GM12878 (cell line): ENCODE measurements around the gene SLC25A29. TPM values are rescaled to one million over a fixed set of nuclear protein-coding genes. Genes with fewer than 3 reads are reported as not detected.
A peak's percentile ranks its signal among the peaks of the same experiment; 100 is the strongest.

Source experiments
- ATAC-seq: fragments of 200-7000 bp; cut with Tn5 transposase; 3 replicates; pipeline ENCODE4 v1.9.1; 2020; ENCODE audit warnings: mild to moderate bottlenecking, moderate library complexity
- BruUV-seq: library from RNA; stranded (reverse); fragments of 400-500 nt; replicated peaks from 2 replicates; lab custom pipeline; 2021; lab: Mats Ljungman, UMichigan
- CTCF ChIA-PET: fragments of 300-600 bp; sonication (Branson Sonifier 250); formaldehyde crosslinking; extraction: SDS; loops from one replicate; lab custom pipeline; 2021; ENCODE audit warnings: inconsistent platforms; lab: Yijun Ruan, JAX
- POLR2A ChIA-PET: fragments of 350-600 bp; formaldehyde crosslinking; extraction: SDS; loops from one replicate; lab custom pipeline; 2021; ENCODE audit warnings: inconsistent platforms; lab: Charles Lee
- RAD21 ChIA-PET: fragments of 300-600 bp; sonication (Branson Sonifier 250); formaldehyde crosslinking; loops from one replicate; lab custom pipeline; 2023; ENCODE audit warnings: antibody characterized with exemption; ENCODE audit not compliant: unreplicated experiment; lab: Charles Lee
- SMC1A ChIA-PET: fragments of 300-600 bp; sonication (Branson Sonifier 250); formaldehyde crosslinking; loops from one replicate; lab custom pipeline; 2023; ENCODE audit not compliant: unreplicated experiment, uncharacterized antibody; lab: Charles Lee
- DNase-seq: peaks from one replicate; pipeline ENCODE4 v3.0.0-alpha.2; 2011; ENCODE audit warnings: low read depth, low spot score
- FAIRE-seq: peaks from 3 replicates; lab custom pipeline; 2011; peaks lifted over from hg19 to GRCh38; lab: Jason Lieb, UNC
- H2AFZ ChIP-seq: 2 replicates; pipeline ENCODE4 v1.6.0; 2011; ENCODE audit warnings: low read depth, low read length, control low read depth; ENCODE audit not compliant: control insufficient read depth
- H3K27ac ChIP-seq: 2 replicates; pipeline ENCODE4 v1.5.1; 2011; ENCODE audit warnings: control low read depth; ENCODE audit not compliant: control insufficient read depth, insufficient read depth
- H3K27me3 ChIP-seq, 2 experiments: replicated peaks in 1 of 2; 2 replicates each; pipeline versions ENCODE4 v1.6.0 to v1.6.1; 2011; ENCODE audit warnings: low read length in 1 of 2; ENCODE audit not compliant: control insufficient read depth in 2 of 2, insufficient read depth in 2 of 2
- H3K36me3 ChIP-seq, 2 experiments: 2 replicates each; pipeline ENCODE4 v1.5.1; 2011; ENCODE audit warnings: low read length in 1 of 2; ENCODE audit not compliant: control insufficient read depth in 2 of 2, insufficient read depth in 2 of 2
- H3K4me1 ChIP-seq: 2 replicates; pipeline ENCODE4 v1.6.1; 2011; ENCODE audit warnings: mild to moderate bottlenecking, low read length, moderate library complexity, mixed read lengths; ENCODE audit not compliant: control insufficient read depth, insufficient read depth
- H3K4me2 ChIP-seq: 2 replicates; pipeline ENCODE4 v1.6.0; 2011; ENCODE audit warnings: control low read depth; ENCODE audit not compliant: control insufficient read depth, insufficient read depth
- H3K4me3 ChIP-seq: fragments of 200-600 bp; sonication (generic); 2 replicates; pipeline ENCODE4 v1.5.1; 2016
- H3K79me2 ChIP-seq: 2 replicates; pipeline ENCODE4 v1.6.0; 2011; ENCODE audit warnings: low read length; ENCODE audit not compliant: control insufficient read depth, insufficient read depth
- H3K9ac ChIP-seq: 2 replicates; pipeline ENCODE4 v1.8.0; 2011; ENCODE audit warnings: low read length, control low read depth, mixed read lengths; ENCODE audit not compliant: control insufficient read depth, insufficient read depth
- H3K9me3 ChIP-seq: replicated peaks from 3 replicates; pipeline ENCODE4 v1.5.1; 2011; ENCODE audit warnings: mild to moderate bottlenecking, low read length; ENCODE audit not compliant: control insufficient read depth, insufficient read depth
- H4K20me1 ChIP-seq: 2 replicates; pipeline ENCODE4 v1.6.0; 2011; ENCODE audit not compliant: control insufficient read depth, insufficient read depth
- CBFB ChIP-seq: IDR thresholded peaks from 2 replicates; pipeline ENCODE4 v1.6.1; 2016; ENCODE audit warnings: antibody characterized with exemption, low read depth
- EED ChIP-seq: sonication (generic); IDR thresholded peaks from 2 replicates; pipeline ENCODE4 v1.6.1; 2016; ENCODE audit warnings: antibody characterized with exemption, low read depth
- GATAD2B ChIP-seq: fragments of 450-650 bp; conservative IDR thresholded peaks from 2 replicates; pipeline ENCODE4 v1.6.1; 2017; ENCODE audit warnings: low read depth, mild to moderate bottlenecking, moderate library complexity
- JUNB ChIP-seq: IDR thresholded peaks from 2 replicates; pipeline ENCODE4 v1.6.1; 2016; ENCODE audit warnings: antibody characterized with exemption, mild to moderate bottlenecking
- MEF2A ChIP-seq: IDR thresholded peaks from 2 replicates; pipeline ENCODE4 v1.6.1; 2011; ENCODE audit warnings: low read depth, mild to moderate bottlenecking, low read length, moderate library complexity; ENCODE audit not compliant: insufficient read depth
- NR2F1 ChIP-seq: fragments of 450-650 bp; conservative IDR thresholded peaks from 2 replicates; pipeline ENCODE4 v1.6.1; 2017; ENCODE audit warnings: mild to moderate bottlenecking
- NRF1 ChIP-seq: conservative IDR thresholded peaks from 2 replicates; pipeline ENCODE4 v1.6.1; 2011; ENCODE audit warnings: mild to moderate bottlenecking, low read depth, low read length, improper control_type of control experiment
- PAX8 ChIP-seq: fragments of 450-650 bp; IDR thresholded peaks from 2 replicates; pipeline ENCODE4 v1.6.1; 2017; ENCODE audit warnings: mild to moderate bottlenecking, moderate library complexity
- SIX5 ChIP-seq: IDR thresholded peaks from 2 replicates; pipeline ENCODE4 v1.6.1; 2011; ENCODE audit warnings: mild to moderate bottlenecking, low read depth, low read length, moderate library complexity; ENCODE audit not compliant: severe bottlenecking
- SP1 ChIP-seq: IDR thresholded peaks from one replicate; pipeline ENCODE4 v1.6.1; 2011; ENCODE audit warnings: low read depth, low read length
- TCF12 ChIP-seq: IDR thresholded peaks from 2 replicates; pipeline ENCODE4 v1.6.1; 2011; ENCODE audit warnings: low read depth, mild to moderate bottlenecking, low read length
- TCF3 ChIP-seq: IDR thresholded peaks from 2 replicates; pipeline ENCODE4 v1.6.1; 2012; ENCODE audit warnings: low read depth, mild to moderate bottlenecking, low read length, borderline replicate concordance; ENCODE audit not compliant: insufficient read depth
- WGBS: methylation state at CpG from one replicate; pipeline ENCODE4 v1.1.6; 2016; ENCODE audit warnings: low lambda C conversion rate; ENCODE audit not compliant: insufficient replicate concordance, insufficient coverage; ENCODE audit errors: missing lambda C conversion rate; 5-methylcytosine and 5-hydroxymethylcytosine counted together
- in situ Hi-C: fragments of 300-500 bp; cut with MboI; formaldehyde crosslinking; loops from 9 replicates; pipeline ENCODE4 v1.14.3; 2018; ENCODE audit warnings: mixed read lengths
- intact Hi-C: fragments of 100-400 bp; cut with micrococcal nuclease; formaldehyde crosslinking; loops from one replicate; pipeline ENCODE4 v1.14.2; 2022; ENCODE audit not compliant: unreplicated experiment
- polyA plus RNA-seq, 11 experiments: library from polyadenylated mRNA; depleted of rRNA in 4 of 11; unstranded in 6 of 11; stranded (reverse) in 5 of 11; fragments of >200 nt; fragmentation: Nextera tagmentation in 4 of 11; fragmentation: Illumina TruSeq in 1 of 11; extraction: Ambion mirVana in 4 of 11; extraction: Trizol in 1 of 11; gene quantifications; 1 replicate in 1 of 11; 2 replicates in 10 of 11; pipeline versions ENCODE4 v1.2.1 to v1.2.3, GENCODE V29; 2011 to 2016; ENCODE audit warnings: inconsistent platforms in 2 of 11, missing spikeins in 2 of 11, low read depth in 1 of 11
- total RNA-seq, 4 experiments: library from RNA; depleted of rRNA in 3 of 4; stranded (reverse); fragments of >200 nt in 3 of 4; fragmentation: Illumina TruSeq in 1 of 4; extraction: Trizol in 1 of 4; gene quantifications; 2 replicates each; pipeline versions ENCODE4 v1.2.1 to v1.2.3, GENCODE V29; 2013 to 2021
- TF ChIP-seq, protein P1 (sequence below): fragments of 450-650 bp; IDR thresholded peaks from 2 replicates; pipeline ENCODE4 v1.6.1; 2016; ENCODE audit warnings: mild to moderate bottlenecking
- TF ChIP-seq, protein P2 (sequence below): fragments of 450-650 bp; conservative IDR thresholded peaks from 2 replicates; pipeline ENCODE4 v1.6.1; 2017; ENCODE audit warnings: mild to moderate bottlenecking, moderate library complexity
- TF ChIP-seq, protein P3 (sequence below): fragments of 450-650 bp; IDR thresholded peaks from 2 replicates; pipeline ENCODE4 v1.6.1; 2017; ENCODE audit warnings: mild to moderate bottlenecking, moderate library complexity
- TF ChIP-seq, protein P4 (sequence below): fragments of 450-650 bp; IDR thresholded peaks from 2 replicates; pipeline ENCODE4 v1.6.1; 2014; ENCODE audit warnings: mild to moderate bottlenecking

SLC25A29 gene
- total and polyA plus RNA-seq, 10 of the 15 experiments (the other 5 are each of a cell fraction or from before 2014, with no cell fraction given), result 0.42 to 13.3 (median 4.0) TPM; not detected in 1

DNA sequence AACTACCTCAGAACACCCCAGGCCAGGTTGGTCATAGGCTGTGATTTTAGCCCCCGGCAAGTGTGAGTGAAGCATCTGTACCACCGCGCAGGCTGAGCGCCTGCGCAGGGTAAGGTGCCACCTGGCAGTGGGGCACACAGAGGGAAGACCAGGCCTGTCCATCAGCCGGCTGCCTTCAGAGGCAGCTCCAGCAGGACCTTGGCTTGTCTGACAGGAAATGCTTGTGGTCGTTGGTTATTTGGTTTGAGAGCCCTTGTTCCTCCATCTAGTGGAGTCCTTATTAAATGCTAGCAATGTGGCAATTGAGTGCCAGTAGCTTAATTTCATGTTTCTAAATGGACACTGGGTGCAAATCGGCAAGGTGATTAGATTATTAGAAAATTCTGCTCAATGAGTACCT lies 27.5 kb downstream of the SLC25A29 start (continued):
- TF ChIP-seq, protein P1, sequence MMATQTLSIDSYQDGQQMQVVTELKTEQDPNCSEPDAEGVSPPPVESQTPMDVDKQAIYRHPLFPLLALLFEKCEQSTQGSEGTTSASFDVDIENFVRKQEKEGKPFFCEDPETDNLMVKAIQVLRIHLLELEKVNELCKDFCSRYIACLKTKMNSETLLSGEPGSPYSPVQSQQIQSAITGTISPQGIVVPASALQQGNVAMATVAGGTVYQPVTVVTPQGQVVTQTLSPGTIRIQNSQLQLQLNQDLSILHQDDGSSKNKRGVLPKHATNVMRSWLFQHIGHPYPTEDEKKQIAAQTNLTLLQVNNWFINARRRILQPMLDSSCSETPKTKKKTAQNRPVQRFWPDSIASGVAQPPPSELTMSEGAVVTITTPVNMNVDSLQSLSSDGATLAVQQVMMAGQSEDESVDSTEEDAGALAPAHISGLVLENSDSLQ, result peak; percentile 44; the same call in 1 of the 2 replicates
- TF ChIP-seq, protein P2, sequence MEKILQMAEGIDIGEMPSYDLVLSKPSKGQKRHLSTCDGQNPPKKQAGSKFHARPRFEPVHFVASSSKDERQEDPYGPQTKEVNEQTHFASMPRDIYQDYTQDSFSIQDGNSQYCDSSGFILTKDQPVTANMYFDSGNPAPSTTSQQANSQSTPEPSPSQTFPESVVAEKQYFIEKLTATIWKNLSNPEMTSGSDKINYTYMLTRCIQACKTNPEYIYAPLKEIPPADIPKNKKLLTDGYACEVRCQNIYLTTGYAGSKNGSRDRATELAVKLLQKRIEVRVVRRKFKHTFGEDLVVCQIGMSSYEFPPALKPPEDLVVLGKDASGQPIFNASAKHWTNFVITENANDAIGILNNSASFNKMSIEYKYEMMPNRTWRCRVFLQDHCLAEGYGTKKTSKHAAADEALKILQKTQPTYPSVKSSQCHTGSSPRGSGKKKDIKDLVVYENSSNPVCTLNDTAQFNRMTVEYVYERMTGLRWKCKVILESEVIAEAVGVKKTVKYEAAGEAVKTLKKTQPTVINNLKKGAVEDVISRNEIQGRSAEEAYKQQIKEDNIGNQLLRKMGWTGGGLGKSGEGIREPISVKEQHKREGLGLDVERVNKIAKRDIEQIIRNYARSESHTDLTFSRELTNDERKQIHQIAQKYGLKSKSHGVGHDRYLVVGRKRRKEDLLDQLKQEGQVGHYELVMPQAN, result no peak
- TF ChIP-seq, all 136 proteins: peak for 4

DNA sequence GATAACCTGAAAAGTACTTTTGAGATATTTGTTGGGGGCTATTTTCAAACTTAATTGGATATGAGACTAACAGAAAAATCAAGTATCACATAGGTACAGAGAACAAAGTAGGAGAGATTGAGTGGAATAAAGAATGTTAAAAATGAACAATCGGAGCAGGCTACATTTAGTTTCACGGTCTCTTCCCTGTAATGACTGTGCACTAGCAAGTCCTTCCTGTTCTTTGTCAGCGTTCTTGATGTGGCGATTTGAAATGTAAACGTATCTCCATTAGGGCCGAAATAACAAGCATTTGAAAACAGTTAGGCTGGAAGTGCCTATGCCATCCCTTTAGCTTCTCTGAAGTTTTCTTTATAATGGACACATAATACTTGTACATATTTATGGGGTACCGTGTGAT lies 31.0 kb downstream of the SLC25A29 start:
- no peaks in the 10 kb centered on the region for H4K20me1 ChIP-seq
- in situ Hi-C loops (no loop called here), intact Hi-C loops (no loop called here)
- no peak overlapping the region for H3K4me3 ChIP-seq
- no peak overlapping the region for H3K4me2 ChIP-seq
- DNase-seq (no peak), ATAC-seq (no peak), FAIRE-seq (no peak)
- H3K27ac ChIP-seq, result no peak overlapping the region
- SMC1A ChIA-PET, result no interaction called here
- no TSS peak for BruUV-seq
- RAD21 ChIA-PET, result no interaction called here
- 3% methylated on average over 7 of the region's 7 CpGs for WGBS
- no peak overlapping the region for H3K9ac ChIP-seq
- H2AFZ ChIP-seq, result no peak overlapping the region
- peaks cover 49% of the 10 kb centered on the region for H3K79me2 ChIP-seq
- CTCF ChIA-PET, result interaction anchor here (1.6 to 2.1 kb wide), 2 partner anchors 10 to 34 kb away, joined by 4 to 13 read pairs; no protein-coding TSS in a partner anchor
- no peaks in the 10 kb centered on the region for H3K9me3 ChIP-seq
- no peaks in the 10 kb centered on the region for H3K27me3 ChIP-seq
- H3K4me1 ChIP-seq, result 0 out of 2 replicates have a peak, but pooled peaks cover 5% of the 10 kb centered on the region
- POLR2A ChIA-PET, result no interaction called here
- peaks cover 14 to 28% of the 10 kb centered on the region in 2 experiments for H3K36me3 ChIP-seq
- no peak for TF ChIP-seq PAX8
- no peak for TF ChIP-seq EED
- TF ChIP-seq CBFB, result no peak
- no peak for TF ChIP-seq GATAD2B
- no peak for TF ChIP-seq MEF2A
- TF ChIP-seq, protein P3, sequence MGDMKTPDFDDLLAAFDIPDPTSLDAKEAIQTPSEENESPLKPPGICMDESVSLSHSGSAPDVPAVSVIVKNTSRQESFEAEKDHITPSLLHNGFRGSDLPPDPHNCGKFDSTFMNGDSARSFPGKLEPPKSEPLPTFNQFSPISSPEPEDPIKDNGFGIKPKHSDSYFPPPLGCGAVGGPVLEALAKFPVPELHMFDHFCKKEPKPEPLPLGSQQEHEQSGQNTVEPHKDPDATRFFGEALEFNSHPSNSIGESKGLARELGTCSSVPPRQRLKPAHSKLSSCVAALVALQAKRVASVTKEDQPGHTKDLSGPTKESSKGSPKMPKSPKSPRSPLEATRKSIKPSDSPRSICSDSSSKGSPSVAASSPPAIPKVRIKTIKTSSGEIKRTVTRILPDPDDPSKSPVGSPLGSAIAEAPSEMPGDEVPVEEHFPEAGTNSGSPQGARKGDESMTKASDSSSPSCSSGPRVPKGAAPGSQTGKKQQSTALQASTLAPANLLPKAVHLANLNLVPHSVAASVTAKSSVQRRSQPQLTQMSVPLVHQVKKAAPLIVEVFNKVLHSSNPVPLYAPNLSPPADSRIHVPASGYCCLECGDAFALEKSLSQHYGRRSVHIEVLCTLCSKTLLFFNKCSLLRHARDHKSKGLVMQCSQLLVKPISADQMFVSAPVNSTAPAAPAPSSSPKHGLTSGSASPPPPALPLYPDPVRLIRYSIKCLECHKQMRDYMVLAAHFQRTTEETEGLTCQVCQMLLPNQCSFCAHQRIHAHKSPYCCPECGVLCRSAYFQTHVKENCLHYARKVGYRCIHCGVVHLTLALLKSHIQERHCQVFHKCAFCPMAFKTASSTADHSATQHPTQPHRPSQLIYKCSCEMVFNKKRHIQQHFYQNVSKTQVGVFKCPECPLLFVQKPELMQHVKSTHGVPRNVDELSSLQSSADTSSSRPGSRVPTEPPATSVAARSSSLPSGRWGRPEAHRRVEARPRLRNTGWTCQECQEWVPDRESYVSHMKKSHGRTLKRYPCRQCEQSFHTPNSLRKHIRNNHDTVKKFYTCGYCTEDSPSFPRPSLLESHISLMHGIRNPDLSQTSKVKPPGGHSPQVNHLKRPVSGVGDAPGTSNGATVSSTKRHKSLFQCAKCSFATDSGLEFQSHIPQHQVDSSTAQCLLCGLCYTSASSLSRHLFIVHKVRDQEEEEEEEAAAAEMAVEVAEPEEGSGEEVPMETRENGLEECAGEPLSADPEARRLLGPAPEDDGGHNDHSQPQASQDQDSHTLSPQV, result no peak
- TF ChIP-seq NRF1, result no peak
- TF ChIP-seq JUNB, result no peak
- no peak for TF ChIP-seq SP1
- TF ChIP-seq TCF3, result no peak
- TF ChIP-seq NR2F1, result no peak
- TF ChIP-seq, protein P4, sequence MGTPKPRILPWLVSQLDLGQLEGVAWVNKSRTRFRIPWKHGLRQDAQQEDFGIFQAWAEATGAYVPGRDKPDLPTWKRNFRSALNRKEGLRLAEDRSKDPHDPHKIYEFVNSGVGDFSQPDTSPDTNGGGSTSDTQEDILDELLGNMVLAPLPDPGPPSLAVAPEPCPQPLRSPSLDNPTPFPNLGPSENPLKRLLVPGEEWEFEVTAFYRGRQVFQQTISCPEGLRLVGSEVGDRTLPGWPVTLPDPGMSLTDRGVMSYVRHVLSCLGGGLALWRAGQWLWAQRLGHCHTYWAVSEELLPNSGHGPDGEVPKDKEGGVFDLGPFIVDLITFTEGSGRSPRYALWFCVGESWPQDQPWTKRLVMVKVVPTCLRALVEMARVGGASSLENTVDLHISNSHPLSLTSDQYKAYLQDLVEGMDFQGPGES, result no peak
- TF ChIP-seq SIX5, result no peak
- TF ChIP-seq TCF12, result no peak
